Measurements from ENCODE around the gene MED22.
A peak's percentile ranks its signal among the peaks of the same experiment; 100 is the strongest.
"Not testable (repeated sequence)": the region's sequence is repeated elsewhere in the genome, so short reads cannot be mapped to it uniquely, and the experiment has no call there.

Gene MED22

GRCh38 chr9:133347985-133348717, at the start of gene MED22, which contains the start of gene RPL7A:
TSS of gene MED22 (minus strand) at chr9:133348131. CDS start at chr9:133346662, 1,469 bp downstream.
TSS of gene RPL7A (plus strand) at chr9:133348218. CDS start at chr9:133348244, 26 bp downstream.
- Histone ChIP-seq H3K27me3 (ENCODE audit: control insufficient read depth in 5 of 5, insufficient read depth in 4 of 5, low read length in 5 of 5) (no peaks in the 10 kb centered on the region), H3K9ac (ENCODE audit: low read length in 5 of 5) (peak within 1 kb of the TSS; percentile 75 to 99 (median 99)), H3K27ac (ENCODE audit: low read depth, low read length) (peak within 1 kb of the TSS; percentile 92), H3K36me3 (ENCODE audit: control insufficient read depth in 5 of 5, insufficient read depth in 5 of 5, low read length in 5 of 5) (peaks cover 5 to 72% (median 64%) of the 10 kb centered on the region in 5 donors), H3K9me3 (ENCODE audit: control insufficient read depth in 5 of 5, low read length in 5 of 5) (peaks cover 0 to 2% (median 0%) of the 10 kb centered on the region in 5 donors), H3K4me3 (ENCODE audit: low read depth in 1 of 5, low read length in 5 of 5) (peak within 1 kb of the TSS; percentile 84 to 99 (median 95)), H3K4me1 (ENCODE audit: control insufficient read depth in 5 of 5, insufficient read depth in 5 of 5, low read length in 5 of 5) (peaks cover 10 to 42% (median 35%) of the 10 kb centered on the region in 5 donors)

- peaks cover 0 to 4% (median 0%) of the 10 kb centered on the region in 5 donors for H3K4me1 ChIP-seq (ENCODE audit: control insufficient read depth in 5 of 5, insufficient read depth in 5 of 5, low read length in 5 of 5)
- no peaks in the 10 kb centered on the region for H3K9me3 ChIP-seq (ENCODE audit: control insufficient read depth in 5 of 5, low read length in 5 of 5)
- H3K27me3 ChIP-seq (ENCODE audit: control insufficient read depth in 5 of 5, insufficient read depth in 4 of 5, low read length in 5 of 5): peaks cover 18 to 30% (median 26%) of the 10 kb centered on the region in 5 donors
- H3K9ac ChIP-seq (ENCODE audit: low read length in 5 of 5): no peak overlapping the region
- H3K36me3 ChIP-seq (ENCODE audit: control insufficient read depth in 5 of 5, insufficient read depth in 5 of 5, low read length in 5 of 5): peaks cover 0 to 9% (median 0%) of the 10 kb centered on the region in 5 donors
- H3K27ac ChIP-seq (ENCODE audit: low read depth, low read length): no peak overlapping the region
- H3K4me3 ChIP-seq (ENCODE audit: low read depth in 1 of 5, low read length in 5 of 5): no peak overlapping the region
These were observed 49.4 kb upstream of the MED22 start for GRCh38 chr9:133397370-133397769.

GRCh38 chr9:133396952-133397351, 49.0 kb upstream of the MED22 start:
- Histone ChIP-seq H3K4me1 (ENCODE audit: control insufficient read depth in 5 of 5, insufficient read depth in 5 of 5, low read length in 5 of 5) (peaks cover 0 to 4% (median 0%) of the 10 kb centered on the region in 5 donors), H3K27me3 (ENCODE audit: control insufficient read depth in 5 of 5, insufficient read depth in 4 of 5, low read length in 5 of 5) (peaks cover 18 to 30% (median 26%) of the 10 kb centered on the region in 5 donors), H3K27ac (ENCODE audit: low read depth, low read length) (no peak overlapping the region), H3K9me3 (ENCODE audit: control insufficient read depth in 5 of 5, low read length in 5 of 5) (no peaks in the 10 kb centered on the region), H3K36me3 (ENCODE audit: control insufficient read depth in 5 of 5, insufficient read depth in 5 of 5, low read length in 5 of 5) (peaks cover 0 to 6% (median 0%) of the 10 kb centered on the region in 5 donors), H3K9ac (ENCODE audit: low read length in 5 of 5) (no peak overlapping the region), H3K4me3 (ENCODE audit: low read depth in 1 of 5, low read length in 5 of 5) (no peak overlapping the region)

GRCh38 chr9:133394687-133395271, 46.8 kb upstream of the MED22 start:
- H3K36me3 ChIP-seq (ENCODE audit: control insufficient read depth in 5 of 5, insufficient read depth in 5 of 5, low read length in 5 of 5): no peaks in the 10 kb centered on the region
- peaks cover 23 to 32% (median 26%) of the 10 kb centered on the region in 5 donors for H3K27me3 ChIP-seq (ENCODE audit: control insufficient read depth in 5 of 5, insufficient read depth in 4 of 5, low read length in 5 of 5)
- H3K9me3 ChIP-seq (ENCODE audit: control insufficient read depth in 5 of 5, low read length in 5 of 5): no peaks in the 10 kb centered on the region
- no peak overlapping the region for H3K4me3 ChIP-seq (ENCODE audit: low read depth in 1 of 5, low read length in 5 of 5)
- peaks cover 0 to 4% (median 0%) of the 10 kb centered on the region in 5 donors for H3K4me1 ChIP-seq (ENCODE audit: control insufficient read depth in 5 of 5, insufficient read depth in 5 of 5, low read length in 5 of 5)
- H3K9ac ChIP-seq (ENCODE audit: low read length in 5 of 5): no peak overlapping the region
- no peak overlapping the region for H3K27ac ChIP-seq (ENCODE audit: low read depth, low read length)

- H3K27me3 ChIP-seq (ENCODE audit: control insufficient read depth in 5 of 5, insufficient read depth in 4 of 5, low read length in 5 of 5): peaks cover 23 to 34% (median 26%) of the 10 kb centered on the region in 5 donors
- no peaks in the 10 kb centered on the region for H3K9me3 ChIP-seq (ENCODE audit: control insufficient read depth in 5 of 5, low read length in 5 of 5)
- no peaks in the 10 kb centered on the region for H3K36me3 ChIP-seq (ENCODE audit: control insufficient read depth in 5 of 5, insufficient read depth in 5 of 5, low read length in 5 of 5)
- H3K9ac ChIP-seq (ENCODE audit: low read length in 5 of 5): no peak overlapping the region
- no peak overlapping the region for H3K4me3 ChIP-seq (ENCODE audit: low read depth in 1 of 5, low read length in 5 of 5)
- H3K4me1 ChIP-seq (ENCODE audit: control insufficient read depth in 5 of 5, insufficient read depth in 5 of 5, low read length in 5 of 5): peaks cover 0 to 4% (median 0%) of the 10 kb centered on the region in 5 donors
- H3K27ac ChIP-seq (ENCODE audit: low read depth, low read length): no peak overlapping the region
These were observed 45.5 kb upstream of the MED22 start for GRCh38 chr9:133393399-133393798.

- H3K4me3 ChIP-seq (ENCODE audit: low read depth in 1 of 5, low read length in 5 of 5); H3K9ac ChIP-seq (ENCODE audit: low read length in 5 of 5); H3K4me1 ChIP-seq (ENCODE audit: control insufficient read depth in 5 of 5, insufficient read depth in 5 of 5, low read length in 5 of 5); H3K36me3 ChIP-seq (ENCODE audit: control insufficient read depth in 5 of 5, insufficient read depth in 5 of 5, low read length in 5 of 5); H3K27ac ChIP-seq (ENCODE audit: low read depth, low read length); H3K9me3 ChIP-seq (ENCODE audit: control insufficient read depth in 5 of 5, low read length in 5 of 5): not testable (repeated sequence)
- peaks cover 23 to 30% (median 25%) of the 10 kb centered on the region in 5 donors for H3K27me3 ChIP-seq (ENCODE audit: control insufficient read depth in 5 of 5, insufficient read depth in 4 of 5, low read length in 5 of 5)
These were observed 44.4 kb upstream of the MED22 start for GRCh38 chr9:133392308-133392707.

GRCh38 chr9:133391449-133391848, 43.5 kb upstream of the MED22 start:
- H3K4me3 ChIP-seq (ENCODE audit: low read depth in 1 of 5, low read length in 5 of 5); H3K9ac ChIP-seq (ENCODE audit: low read length in 5 of 5); H3K9me3 ChIP-seq (ENCODE audit: control insufficient read depth in 5 of 5, low read length in 5 of 5); H3K4me1 ChIP-seq (ENCODE audit: control insufficient read depth in 5 of 5, insufficient read depth in 5 of 5, low read length in 5 of 5); H3K36me3 ChIP-seq (ENCODE audit: control insufficient read depth in 5 of 5, insufficient read depth in 5 of 5, low read length in 5 of 5); H3K27ac ChIP-seq (ENCODE audit: low read depth, low read length): not testable (repeated sequence)
- peaks cover 18 to 25% (median 23%) of the 10 kb centered on the region in 5 donors for H3K27me3 ChIP-seq (ENCODE audit: control insufficient read depth in 5 of 5, insufficient read depth in 4 of 5, low read length in 5 of 5)

- H3K27ac ChIP-seq (ENCODE audit: low read depth, low read length): no peak overlapping the region
- H3K36me3 ChIP-seq (ENCODE audit: control insufficient read depth in 5 of 5, insufficient read depth in 5 of 5, low read length in 5 of 5): no peaks in the 10 kb centered on the region
- H3K9ac ChIP-seq (ENCODE audit: low read length in 5 of 5): no peak overlapping the region
- H3K4me1 ChIP-seq (ENCODE audit: control insufficient read depth in 5 of 5, insufficient read depth in 5 of 5, low read length in 5 of 5): no peaks in the 10 kb centered on the region
- H3K4me3 ChIP-seq (ENCODE audit: low read depth in 1 of 5, low read length in 5 of 5): no peak overlapping the region
- peaks cover 18 to 25% (median 23%) of the 10 kb centered on the region in 5 donors for H3K27me3 ChIP-seq (ENCODE audit: control insufficient read depth in 5 of 5, insufficient read depth in 4 of 5, low read length in 5 of 5)
- H3K9me3 ChIP-seq (ENCODE audit: control insufficient read depth in 5 of 5, low read length in 5 of 5): no peaks in the 10 kb centered on the region
These were observed 42.8 kb upstream of the MED22 start for GRCh38 chr9:133390713-133391112.

- Histone ChIP-seq H3K4me1 (ENCODE audit: control insufficient read depth in 5 of 5, insufficient read depth in 5 of 5, low read length in 5 of 5) (no peaks in the 10 kb centered on the region), H3K36me3 (ENCODE audit: control insufficient read depth in 5 of 5, insufficient read depth in 5 of 5, low read length in 5 of 5) (no peaks in the 10 kb centered on the region)
These were observed 41.6 kb upstream of the MED22 start for GRCh38 chr9:133389562-133389961.

GRCh38 chr9:133389025-133389557, 41.2 kb upstream of the MED22 start:
- no peaks in the 10 kb centered on the region for H3K36me3 ChIP-seq (ENCODE audit: control insufficient read depth in 5 of 5, insufficient read depth in 5 of 5, low read length in 5 of 5)
- no peak overlapping the region for H3K27ac ChIP-seq (ENCODE audit: low read depth, low read length)

More at GRCh38 chr9:133389562-133389961, 41.6 kb upstream of the MED22 start:
- no peaks in the 10 kb centered on the region for H3K9me3 ChIP-seq (ENCODE audit: control insufficient read depth in 5 of 5, low read length in 5 of 5)
- H3K4me3 ChIP-seq (ENCODE audit: low read depth in 1 of 5, low read length in 5 of 5): no peak overlapping the region
- H3K9ac ChIP-seq (ENCODE audit: low read length in 5 of 5): no peak overlapping the region
- H3K27me3 ChIP-seq (ENCODE audit: control insufficient read depth in 5 of 5, insufficient read depth in 4 of 5, low read length in 5 of 5): peaks cover 10 to 19% (median 14%) of the 10 kb centered on the region in 5 donors
- no peak overlapping the region for H3K27ac ChIP-seq (ENCODE audit: low read depth, low read length)

More at GRCh38 chr9:133389025-133389557, 41.2 kb upstream of the MED22 start:
- no peaks in the 10 kb centered on the region for H3K4me1 ChIP-seq (ENCODE audit: control insufficient read depth in 5 of 5, insufficient read depth in 5 of 5, low read length in 5 of 5)
- peaks cover 5 to 14% (median 10%) of the 10 kb centered on the region in 5 donors for H3K27me3 ChIP-seq (ENCODE audit: control insufficient read depth in 5 of 5, insufficient read depth in 4 of 5, low read length in 5 of 5)
- no peak overlapping the region for H3K9ac ChIP-seq (ENCODE audit: low read length in 5 of 5)
- no peak overlapping the region for H3K4me3 ChIP-seq (ENCODE audit: low read depth in 1 of 5, low read length in 5 of 5)
- no peaks in the 10 kb centered on the region for H3K9me3 ChIP-seq (ENCODE audit: control insufficient read depth in 5 of 5, low read length in 5 of 5)
